Sigmoid colon (tissue), 4 donors: Measurements from ENCODE around the gene CA7.

Source experiments
- POLR2A ChIP-seq, 2 donors: fragments of 450-650 bp; IDR thresholded peaks; one replicate each; pipeline ENCODE4 v1.6.1; 2016; ENCODE audit warnings: antibody characterized with exemption in 2 of 2, mild to moderate bottlenecking in 2 of 2, moderate library complexity in 2 of 2
- POLR2AphosphoS5 ChIP-seq, 4 donors: sonication (generic); formaldehyde crosslinking; IDR thresholded peaks; one replicate each; pipeline ENCODE4 v1.6.1; 2017; ENCODE audit warnings: antibody characterized with exemption in 4 of 4

DNA sequence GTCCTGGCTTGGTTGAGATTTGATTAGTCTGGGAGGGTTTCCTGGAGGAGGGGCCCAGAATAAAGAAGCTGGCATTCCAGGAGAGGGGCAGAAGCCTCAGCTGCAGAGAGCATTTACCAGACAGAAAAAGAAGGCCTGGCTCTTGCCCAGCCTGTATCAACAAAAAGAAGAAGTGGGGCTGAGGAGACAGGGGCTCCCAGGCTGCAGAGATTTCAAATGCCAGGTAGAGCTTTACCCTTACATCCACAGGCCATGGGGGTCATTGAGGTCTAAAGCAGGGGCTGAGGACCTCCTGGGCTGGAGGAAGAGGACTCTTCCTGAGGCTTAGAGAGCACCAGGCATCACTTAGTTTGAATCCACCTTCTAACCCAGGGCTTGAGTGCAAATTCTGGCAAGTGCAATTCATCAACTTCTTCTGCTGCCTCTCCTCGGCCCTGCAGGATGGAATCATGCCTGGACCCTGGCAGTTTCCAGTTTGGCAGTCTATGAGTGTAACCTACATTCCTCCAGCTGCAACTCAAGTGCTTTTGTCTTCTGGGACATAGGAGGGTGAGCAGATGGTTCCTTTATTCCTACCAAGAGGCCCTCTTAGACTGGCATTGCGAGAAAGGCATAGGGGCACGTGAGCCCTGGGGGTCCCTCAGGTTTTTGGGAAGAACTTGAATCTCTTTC is 15.3 kb downstream of the CA7 start:
- no peak for TF ChIP-seq POLR2A (IDR thresholded peaks at IDR 0.05)
- no peak for TF ChIP-seq POLR2AphosphoS5 (IDR thresholded peaks at IDR 0.05)
